Measurements from ENCODE around the gene STXBP2. TPM values are rescaled to one million over a fixed set of nuclear protein-coding genes. Genes with fewer than 3 reads are reported as not detected.

STXBP2 gene
- total RNA-seq, 1 donor from 2014 or later, result 22.3 TPM

DNA sequence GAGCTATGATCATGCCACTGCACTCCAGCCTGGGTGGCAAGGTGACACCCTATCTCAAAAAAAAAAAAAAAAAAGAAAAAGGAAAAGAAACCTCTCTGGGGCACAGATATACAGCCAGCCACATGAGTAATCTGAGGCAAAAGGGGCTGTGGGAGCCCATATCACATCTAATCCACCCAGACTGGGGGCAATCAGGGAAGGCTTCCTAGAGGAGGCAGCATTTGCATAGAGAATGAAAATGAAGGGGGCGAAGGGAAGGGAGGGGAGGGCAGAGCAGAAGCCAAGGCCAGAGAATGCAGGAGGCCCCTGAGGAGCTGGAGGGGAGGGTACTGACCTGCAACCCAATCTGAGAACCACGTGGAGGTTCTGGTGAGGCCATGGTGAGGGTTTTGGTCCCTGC is 13.2 kb downstream of the STXBP2 start:
- DNase-seq (ENCODE audit: low read depth in 2 of 2), result no peak

DNA sequence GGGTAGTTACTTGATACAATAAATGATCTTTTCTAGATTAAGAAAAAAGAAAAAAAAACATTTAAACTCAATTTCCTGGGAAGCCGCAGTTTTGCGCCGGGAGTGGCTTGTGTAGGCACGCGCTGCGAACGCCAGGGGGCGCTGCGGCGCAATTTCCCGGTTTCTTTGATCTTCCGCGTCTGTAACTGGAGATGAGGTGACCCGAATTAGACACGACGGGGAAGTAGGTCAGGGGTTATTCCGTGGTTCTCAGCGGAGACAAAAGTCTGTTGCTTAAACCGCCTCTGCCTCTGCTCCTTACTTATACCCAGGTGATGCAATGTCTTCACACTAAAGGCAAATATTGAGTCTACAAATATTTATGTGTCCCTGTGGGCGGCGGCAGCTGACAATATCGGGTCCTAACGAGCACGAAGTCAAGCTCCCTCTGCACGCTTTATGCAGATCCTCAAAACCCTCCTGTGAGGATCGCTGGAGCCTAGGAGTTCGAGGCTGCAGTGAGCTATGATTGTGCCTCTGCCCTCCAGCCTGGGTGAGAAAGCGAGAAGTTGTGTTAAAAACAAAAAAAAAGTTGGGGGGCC is 15.2 kb downstream of the STXBP2 start:
- peak; percentile 39 to 64 for DNase-seq (ENCODE audit: low read depth in 2 of 2)

DNA sequence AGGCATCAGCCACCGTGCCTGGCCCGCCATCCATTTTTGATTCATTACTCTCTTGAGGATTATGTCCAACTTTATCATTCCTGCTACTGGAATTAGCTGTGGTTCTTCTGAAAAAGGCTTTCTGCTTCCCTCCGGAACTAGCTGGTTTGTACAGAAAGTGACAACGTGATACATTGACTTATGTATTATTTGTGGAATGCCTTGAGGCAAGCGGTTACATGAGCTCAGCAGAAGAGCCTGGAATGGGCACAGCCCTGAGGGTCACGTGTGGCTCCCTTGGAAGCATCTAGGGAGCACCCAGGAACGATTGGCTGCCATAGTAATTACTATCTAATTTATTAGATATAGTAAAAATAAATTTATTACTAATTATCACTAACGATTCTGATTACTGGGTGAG is 17.5 kb downstream of the STXBP2 start:
- DNase-seq (ENCODE audit: low read depth in 2 of 2), result no peak

DNA sequence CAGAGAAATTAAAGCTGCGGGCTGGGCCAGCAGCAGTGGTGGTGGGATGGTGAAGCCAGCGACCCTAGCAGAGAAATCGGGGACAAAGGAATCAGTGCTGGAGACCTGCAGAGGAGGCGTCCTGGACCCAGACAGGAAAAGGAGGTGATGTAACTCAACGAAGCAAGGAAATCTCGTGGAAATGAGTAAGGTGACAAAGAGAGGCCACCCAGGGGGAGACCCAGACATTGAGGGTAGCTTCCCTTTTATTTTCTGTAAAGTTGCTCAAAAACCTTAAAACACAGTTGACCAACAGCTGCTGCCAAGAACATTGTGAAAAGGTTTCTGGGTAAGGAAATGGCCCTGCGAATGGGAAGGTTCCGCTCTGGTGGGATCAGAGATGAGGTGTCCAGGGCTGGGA is 18.7 kb downstream of the STXBP2 start:
- no peak for DNase-seq (ENCODE audit: low read depth in 2 of 2)

DNA sequence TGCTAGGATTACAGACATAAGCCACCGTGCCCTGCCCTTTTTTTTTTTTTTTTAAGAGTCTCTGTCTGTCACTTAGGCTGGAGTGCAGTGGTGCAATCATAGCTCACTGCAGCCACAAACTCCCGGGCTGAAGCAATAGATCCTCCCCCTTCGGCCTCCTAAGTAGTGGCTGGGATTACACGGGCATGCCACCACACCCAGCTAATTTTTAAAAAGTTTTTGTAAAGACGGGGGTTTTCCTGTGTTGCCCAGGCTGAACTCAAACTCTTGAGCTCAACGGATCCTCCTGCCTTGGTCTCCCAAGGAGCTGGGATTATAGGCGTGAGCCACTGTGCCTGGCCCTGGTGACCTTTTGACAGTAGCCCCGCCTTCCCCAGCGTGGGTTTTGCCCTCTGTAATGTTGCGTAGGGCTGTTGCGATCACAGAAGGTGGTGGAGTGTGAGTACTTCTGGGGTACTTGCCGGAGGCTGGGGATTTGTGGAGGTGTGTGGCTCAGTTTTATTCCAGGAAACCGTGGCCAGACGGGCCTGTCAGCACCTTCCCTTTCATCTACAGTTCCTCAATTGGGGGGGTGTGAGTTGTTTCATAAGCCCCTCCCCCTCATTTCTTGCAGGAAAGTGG is 20.3 kb downstream of the STXBP2 start:
- DNase-seq (ENCODE audit: low read depth in 2 of 2), result no peak

DNA sequence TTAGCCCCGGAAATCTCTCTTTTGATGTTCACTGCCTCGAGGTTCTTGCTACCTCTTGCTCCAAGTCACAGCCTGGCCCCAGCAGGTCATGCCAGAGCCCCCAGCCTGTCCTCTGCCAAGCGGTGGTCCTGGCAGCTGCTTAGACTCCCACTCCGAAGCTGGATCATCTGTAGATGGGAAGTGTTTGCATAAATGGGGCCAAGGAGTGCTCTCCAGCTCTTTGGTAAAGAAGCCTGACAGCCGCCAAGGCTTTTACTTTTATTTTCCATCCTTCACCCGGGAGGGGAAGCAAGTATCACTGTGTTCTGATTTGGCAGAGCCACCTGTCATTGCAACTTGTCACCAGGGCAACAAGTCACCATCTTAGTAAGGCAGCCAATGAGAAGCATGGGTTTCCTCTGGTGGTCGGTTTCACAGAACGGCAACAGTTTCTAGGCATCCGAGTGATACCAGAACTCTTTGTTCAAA is 21.3 kb downstream of the STXBP2 start:
- DNase-seq (ENCODE audit: low read depth in 2 of 2), result no peak

DNA sequence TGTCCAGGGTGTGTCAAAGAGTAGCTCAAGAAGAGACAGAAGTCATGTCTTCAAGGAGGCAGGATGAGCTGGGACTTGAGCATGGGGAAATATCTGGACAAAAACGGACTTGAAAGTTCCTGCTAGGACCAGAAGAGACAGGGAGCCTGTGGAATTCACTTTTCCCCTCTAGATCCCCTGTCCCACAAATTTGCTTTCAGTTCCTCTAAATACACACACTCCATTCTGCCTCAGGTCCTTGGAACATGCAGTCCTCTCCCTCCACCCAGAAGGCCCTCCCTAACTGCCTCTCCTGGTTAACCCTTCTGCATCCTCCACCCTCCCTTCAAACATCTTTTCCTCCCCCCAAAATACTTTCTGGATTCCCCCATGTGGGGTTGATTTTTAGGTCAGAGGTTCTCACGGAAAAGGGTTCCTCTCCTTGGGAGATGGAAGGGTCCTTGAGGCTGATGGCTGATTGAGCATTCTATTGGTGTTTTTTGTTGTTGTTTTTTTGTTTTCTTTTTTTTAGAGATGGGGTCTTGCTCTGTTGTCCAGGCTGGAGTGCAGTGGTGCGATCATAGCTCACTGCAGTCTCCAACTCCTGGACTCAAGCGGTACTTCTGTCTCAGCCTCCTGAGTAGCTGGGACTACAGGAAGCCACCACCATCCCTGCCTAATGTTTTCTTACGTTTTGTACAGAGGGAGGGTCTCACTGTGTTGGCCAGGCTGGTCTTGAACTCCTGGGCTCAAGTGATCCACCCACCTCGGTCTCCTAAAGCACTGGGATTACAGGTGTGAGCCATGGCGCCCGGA is 25.0 kb downstream of the STXBP2 start:
- DNase-seq (ENCODE audit: low read depth in 2 of 2), result no peak

DNA sequence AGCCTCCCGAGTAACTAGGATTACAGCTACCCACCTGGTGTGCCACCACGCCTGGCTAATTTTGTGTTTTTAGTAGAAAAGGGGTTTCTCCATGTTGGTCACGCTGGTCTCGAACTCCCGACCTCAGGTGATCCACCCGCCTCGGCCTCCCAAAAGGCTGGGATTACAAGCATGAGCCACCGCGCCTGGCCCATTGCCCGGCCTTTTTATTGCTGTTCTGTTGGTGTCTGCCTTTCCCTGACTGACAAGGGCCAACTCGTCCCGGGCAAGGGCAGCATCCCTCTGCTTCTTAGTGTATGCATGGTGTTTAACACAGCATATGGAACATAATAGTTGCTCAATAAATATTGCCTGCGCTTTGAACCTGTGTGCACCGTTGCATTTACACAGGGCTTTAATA is 25.7 kb downstream of the STXBP2 start:
- DNase-seq (ENCODE audit: low read depth in 2 of 2), result no peak

DNA sequence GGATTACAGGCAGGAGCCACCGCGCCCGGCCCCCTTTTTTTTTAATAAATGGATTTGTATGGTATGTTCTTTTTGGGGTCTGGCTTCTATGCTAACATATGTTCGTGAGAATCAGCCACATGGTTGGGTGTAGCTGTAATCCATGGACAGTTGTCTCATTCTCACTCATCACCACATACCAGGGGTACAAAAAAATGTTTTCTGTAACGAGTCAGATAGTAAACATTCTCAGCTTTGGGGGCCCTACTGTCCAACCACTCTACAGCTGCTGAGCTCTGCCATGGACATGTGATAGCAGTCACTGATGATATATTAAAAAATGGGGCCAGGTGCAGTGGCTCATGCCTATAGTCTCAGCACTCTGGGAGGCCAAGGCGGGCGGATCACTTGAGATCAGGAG is 26.8 kb downstream of the STXBP2 start:
- DNase-seq (ENCODE audit: low read depth in 2 of 2), result no peak

DNA sequence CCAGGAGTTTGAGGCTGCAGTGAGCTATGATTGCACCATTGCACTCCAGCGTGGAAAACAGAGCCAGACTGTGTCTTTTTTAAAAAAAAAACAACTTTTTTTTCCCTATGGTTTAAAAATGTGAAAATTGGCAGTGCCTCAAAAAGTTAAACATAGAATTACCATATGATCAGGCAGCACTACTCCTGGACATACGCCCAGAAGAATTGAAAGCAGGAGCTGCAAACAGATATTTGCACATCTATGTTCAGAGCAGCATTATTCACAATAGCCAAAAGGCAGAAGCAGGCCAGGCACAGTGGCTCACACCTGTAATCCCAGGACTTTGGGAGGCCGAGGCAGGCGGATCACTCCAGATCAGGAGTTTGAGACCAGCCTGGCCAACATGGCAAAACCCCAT is 28.2 kb downstream of the STXBP2 start:
- no peak for DNase-seq (ENCODE audit: low read depth in 2 of 2)

DNA sequence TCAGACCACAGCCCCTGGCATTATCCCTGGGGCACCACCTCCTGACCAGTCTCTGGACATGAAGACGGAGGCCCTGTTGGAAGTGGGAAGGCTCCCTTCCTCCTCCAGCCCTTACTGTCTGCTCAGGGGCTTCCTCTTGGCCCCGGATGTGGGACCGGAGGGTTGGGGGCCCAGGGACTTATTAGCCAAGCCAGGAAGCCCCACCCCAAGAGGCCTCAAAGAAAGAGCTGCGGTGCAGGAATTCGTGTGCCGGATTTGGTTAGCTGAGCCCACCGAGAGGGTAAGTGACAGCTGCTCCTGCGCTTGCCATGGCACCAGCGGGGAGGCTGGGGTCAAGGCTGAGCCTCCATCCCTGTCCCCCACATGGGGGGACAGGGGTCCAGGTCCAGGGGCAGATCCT is 31.9 kb downstream of the STXBP2 start, which contains the start of gene RETN:
Gene RETN (plus strand): TSS at position 208 of the 400 bp plus-strand sequence. CDS start 278 bp downstream, outside the sequence.
- DNase-seq (ENCODE audit: low read depth in 2 of 2), result no peak

DNA sequence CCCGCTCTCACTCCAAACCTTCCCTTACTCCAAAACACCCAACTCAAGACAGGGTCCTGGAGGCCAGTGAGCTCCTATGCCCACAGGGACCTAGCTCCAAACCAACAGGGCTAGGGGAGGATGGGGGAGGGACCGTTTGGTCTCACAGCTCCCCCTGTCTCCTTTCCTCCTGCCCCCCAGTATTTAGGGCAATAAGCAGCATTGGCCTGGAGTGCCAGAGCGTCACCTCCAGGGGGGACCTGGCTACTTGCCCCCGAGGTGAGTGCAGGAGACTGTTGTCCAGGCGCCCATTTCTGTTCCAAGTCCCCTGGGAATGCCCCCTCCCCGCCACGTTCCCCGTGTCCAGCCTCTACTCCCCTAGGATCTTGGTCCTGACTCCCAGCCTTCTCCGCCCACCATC is 32.7 kb downstream of the STXBP2 start:
- DNase-seq (ENCODE audit: low read depth in 2 of 2), result no peak

DNA sequence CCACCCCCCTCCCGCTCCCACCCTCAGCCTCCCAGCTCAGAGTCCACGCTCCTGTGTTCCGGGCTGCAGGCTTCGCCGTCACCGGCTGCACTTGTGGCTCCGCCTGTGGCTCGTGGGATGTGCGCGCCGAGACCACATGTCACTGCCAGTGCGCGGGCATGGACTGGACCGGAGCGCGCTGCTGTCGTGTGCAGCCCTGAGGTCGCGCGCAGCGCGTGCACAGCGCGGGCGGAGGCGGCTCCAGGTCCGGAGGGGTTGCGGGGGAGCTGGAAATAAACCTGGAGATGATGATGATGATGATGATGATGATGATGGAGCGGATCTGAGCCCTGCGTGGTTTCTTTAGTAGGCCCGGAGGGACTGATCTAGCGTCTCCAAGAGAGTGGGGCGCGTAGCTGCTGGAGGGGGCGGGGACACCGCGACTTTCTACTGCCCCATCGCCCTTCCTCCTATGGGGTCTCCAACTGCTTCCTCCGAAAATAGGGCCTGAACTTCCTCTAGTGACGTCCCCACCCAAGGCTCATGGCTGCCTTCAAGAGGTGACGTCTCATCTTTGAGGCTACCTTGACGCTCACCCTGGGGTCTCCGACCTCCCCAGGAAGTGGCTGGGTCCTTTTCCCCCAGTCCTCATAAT is 33.4 kb downstream of the STXBP2 start:
- DNase-seq (ENCODE audit: low read depth in 2 of 2), result no peak

DNA sequence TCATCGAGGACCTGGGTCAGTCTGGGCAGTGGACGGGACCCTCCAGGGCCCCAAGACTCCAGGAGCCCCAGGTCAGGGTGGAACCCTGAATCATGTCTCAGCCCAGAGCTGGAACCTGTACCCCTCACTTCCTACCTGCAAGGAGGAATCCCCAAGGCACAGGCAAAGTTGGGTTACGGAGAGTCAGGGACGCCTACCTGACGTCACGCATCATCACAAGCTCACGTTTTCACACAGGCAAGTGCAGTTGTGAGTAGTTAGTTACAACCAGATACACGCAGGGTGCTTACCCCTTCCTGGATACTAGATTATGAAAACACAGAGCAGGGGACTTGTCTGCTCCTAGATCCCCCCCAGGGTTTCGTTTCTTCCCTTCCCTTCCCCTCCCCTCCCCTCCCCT is 33.9 kb downstream of the STXBP2 start:
- no peak for DNase-seq (ENCODE audit: low read depth in 2 of 2)

DNA sequence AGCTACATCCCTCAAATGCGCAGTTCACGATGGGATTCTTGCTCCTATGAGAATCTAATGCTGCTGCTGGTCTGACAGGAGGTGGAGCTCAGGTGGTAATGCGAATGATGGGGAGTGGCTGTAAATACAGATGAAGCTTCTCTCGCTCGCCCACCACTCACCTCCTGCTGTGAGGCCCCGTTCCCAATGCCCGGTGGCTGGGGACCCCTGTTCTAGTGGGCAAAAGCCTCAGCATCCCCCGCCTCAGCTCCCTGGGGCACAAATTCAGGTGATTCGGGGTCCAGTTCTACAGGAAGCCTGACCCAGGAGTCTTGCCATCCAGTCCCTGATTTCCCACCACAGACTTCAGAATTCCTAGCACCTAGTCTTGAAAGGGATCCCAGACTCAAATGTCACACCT is 35.6 kb downstream of the STXBP2 start:
- no peak for DNase-seq (ENCODE audit: low read depth in 2 of 2)

DNA sequence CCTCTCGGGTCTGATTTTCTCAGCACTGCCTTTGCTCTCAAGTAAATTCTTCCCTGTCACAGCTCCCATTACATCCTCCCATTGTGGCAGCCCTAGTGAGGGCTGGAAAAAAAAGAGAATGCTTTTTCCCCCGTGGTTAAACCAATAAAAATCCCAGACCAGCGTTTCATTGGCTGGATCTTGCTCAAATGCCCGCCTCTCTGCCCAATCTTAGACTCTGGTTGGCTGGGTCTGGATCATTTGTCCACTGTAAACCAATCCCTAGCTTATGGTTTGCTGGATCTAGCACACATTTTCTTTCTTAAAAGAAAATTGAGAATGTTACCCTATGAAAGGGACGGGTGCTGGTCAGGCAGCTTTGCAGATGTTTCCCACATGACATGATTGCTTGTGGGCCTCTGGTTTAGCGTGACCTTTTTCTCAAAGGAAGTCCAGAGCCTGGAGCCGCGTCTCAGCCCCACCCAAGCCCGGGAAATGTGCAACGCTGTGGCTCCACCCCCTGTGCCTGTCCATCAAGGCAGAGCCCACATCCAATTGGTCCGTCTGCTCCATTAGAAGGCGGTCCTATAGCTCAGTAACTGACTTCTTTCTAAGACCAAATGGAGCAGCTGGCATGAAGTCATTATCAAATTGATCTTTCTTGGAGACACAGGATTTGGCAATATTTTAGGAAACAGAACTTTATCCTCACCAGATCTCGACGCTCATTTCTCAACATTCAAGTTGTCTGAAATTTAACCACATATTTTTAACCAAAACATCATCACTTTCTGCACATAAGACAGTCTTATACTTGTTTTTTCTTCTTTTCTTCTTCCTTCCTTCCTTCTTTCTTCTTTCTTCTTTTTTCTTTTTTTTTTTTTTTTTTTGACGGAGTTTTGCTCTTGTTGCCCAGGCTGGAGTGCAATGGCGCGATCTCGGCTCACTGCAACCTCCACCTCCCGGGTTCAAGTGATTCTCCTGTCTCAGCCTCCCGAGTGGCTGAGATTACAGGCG is 37.4 kb downstream of the STXBP2 start:
- DNase-seq (ENCODE audit: low read depth in 2 of 2), result peak in 1 of 2 donors; percentile 37

DNA sequence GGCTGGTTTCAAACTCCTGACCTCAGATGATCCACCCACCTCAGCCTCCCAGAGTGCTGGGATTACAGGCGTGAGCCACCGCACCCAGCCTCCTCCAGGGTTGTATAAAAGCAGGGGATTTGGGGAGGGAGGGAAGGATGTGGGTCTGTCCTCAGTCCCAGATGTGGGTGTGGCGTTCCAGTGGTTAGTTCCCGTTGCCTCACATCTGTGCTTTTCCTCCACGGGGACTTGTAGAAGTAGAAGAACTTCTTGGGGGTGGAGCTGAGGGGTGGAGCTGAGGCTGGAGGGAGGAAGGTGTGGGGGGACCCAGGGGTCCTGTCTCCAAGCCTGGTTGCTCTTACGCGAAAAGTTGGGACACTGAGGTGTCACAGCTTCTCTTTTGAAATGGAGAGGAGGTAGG is 39.5 kb downstream of the STXBP2 start:
- DNase-seq (ENCODE audit: low read depth in 2 of 2), result no peak

DNA sequence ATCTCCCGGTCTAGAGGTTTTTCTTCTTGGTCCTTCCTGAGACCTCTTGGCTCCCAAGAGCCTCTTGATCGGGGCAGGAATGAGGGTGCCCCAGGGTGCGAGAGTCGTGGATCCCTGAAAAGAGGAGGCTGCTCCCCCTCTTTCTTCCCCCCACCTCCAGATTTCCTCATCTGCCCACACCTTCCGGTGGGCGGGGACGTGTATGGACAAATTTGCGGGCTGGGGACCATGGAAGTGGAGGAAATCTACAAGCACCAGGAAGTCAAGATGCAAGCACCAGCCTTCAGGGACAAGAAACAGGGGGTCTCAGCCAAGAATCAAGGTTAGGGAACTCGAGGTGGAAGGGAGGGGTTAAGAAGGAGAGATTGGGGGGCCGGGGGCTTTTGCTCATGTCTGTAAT is 39.9 kb downstream of the STXBP2 start, which contains the start of gene MCEMP1:
Gene MCEMP1 (plus strand): TSS at position 237 of the 400 bp plus-strand sequence. CDS start 31 bp downstream, at position 268.
- DNase-seq (ENCODE audit: low read depth in 2 of 2), result no peak

DNA sequence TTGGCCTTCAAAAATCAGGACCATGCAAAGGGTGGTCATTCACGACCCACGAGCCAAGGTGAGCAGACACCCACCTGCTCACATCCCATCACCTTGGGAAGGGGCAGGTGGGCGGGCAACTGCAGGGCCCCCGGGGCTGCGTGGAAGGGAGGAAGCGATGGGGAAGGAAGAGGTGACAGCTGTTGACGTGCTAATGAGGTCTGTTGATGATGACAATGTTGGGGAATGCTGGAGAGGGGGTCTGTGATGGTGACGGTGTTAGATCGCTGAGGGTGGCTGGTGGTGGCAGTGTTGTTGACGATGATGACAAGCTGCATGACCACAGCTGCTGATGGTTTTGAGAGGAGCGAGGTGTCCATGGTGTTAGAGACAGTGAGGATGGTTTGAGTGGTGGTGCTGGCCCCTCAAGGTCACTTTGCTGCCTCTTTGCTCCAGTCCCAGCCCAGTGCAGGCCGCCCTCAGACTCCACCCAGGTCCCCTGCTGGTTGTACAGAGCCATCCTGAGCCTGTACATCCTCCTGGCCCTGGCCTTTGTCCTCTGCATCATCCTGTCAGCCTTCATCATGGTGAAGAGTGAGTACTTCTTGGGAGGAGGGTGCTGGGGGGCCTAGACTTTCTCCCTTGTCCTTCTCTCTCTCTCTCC is 40.9 kb downstream of the STXBP2 start:
- no peak for DNase-seq (ENCODE audit: low read depth in 2 of 2)
